B cell (primary cell): ENCODE measurements around the gene RASSF3. TPM values are rescaled to one million over a fixed set of nuclear protein-coding genes. Genes with fewer than 3 reads are reported as not detected.

Source experiments
- ATAC-seq: fragments of 200-7000 bp; cut with Tn5 transposase; one replicate; pipeline ENCODE4 v1.10.0; 2021; ENCODE audit warnings: low read depth, mild to moderate bottlenecking, moderate number of reproducible peaks, moderate library complexity
- CTCF ChIA-PET: fragments of 350-600 bp; sonication (Branson Sonifier 250); formaldehyde crosslinking; loops from one replicate; lab custom pipeline; 2021; ENCODE audit warnings: antibody characterized with exemption, inconsistent platforms; lab: Charles Lee
- POLR2A ChIA-PET: fragments of 350-600 bp; sonication (Branson Sonifier 250); formaldehyde crosslinking; loops from one replicate; lab custom pipeline; 2021; ENCODE audit warnings: antibody characterized with exemption; lab: Charles Lee
- DNase-seq: peaks from one replicate; pipeline ENCODE4 v3.0.0; 2013
- H2AFZ ChIP-seq: 2 replicates; pipeline ENCODE4 v1.6.1; 2012; ENCODE audit warnings: mild to moderate bottlenecking, low read depth, low read length; ENCODE audit not compliant: insufficient read depth, poor library complexity, severe bottlenecking
- H3K27ac ChIP-seq, 2 donors: 1 replicate in 1 of 2; 2 replicates in 1 of 2; pipeline ENCODE4 v1.5.1; 2012 to 2013; ENCODE audit warnings: low read length in 2 of 2, mild to moderate bottlenecking in 2 of 2, moderate library complexity in 1 of 2
- H3K27me3 ChIP-seq, 4 experiments: fragments of 200-600 bp in 1 of 4; sonication (generic) in 1 of 4; replicated peaks in 1 of 4; 1 replicate in 2 of 4; 2 replicates in 2 of 4; pipeline versions ENCODE4 v1.6.1 to v1.7.0; 2013 to 2016; ENCODE audit warnings: low read length in 3 of 4, mild to moderate bottlenecking in 2 of 4, mixed read lengths in 1 of 4, moderate library complexity in 1 of 4; ENCODE audit not compliant: insufficient read depth in 4 of 4, control insufficient read depth in 3 of 4; ENCODE audit errors: control extremely low read depth in 1 of 4
- H3K36me3 ChIP-seq, 2 experiments: replicated peaks in 1 of 2; 1 replicate in 1 of 2; 2 replicates in 1 of 2; pipeline versions ENCODE4 v1.6.1 to v1.7.1; 2013; ENCODE audit warnings: low read length in 1 of 2; ENCODE audit not compliant: insufficient read depth in 2 of 2, control insufficient read depth in 1 of 2; ENCODE audit errors: control extremely low read depth in 1 of 2, extremely low read depth in 1 of 2
- H3K4me1 ChIP-seq, 2 donors: fragments of 200-600 bp in 1 of 2; sonication (generic) in 1 of 2; 1 replicate in 1 of 2; 2 replicates in 1 of 2; pipeline versions ENCODE4 v1.5.1 to v1.6.1; 2013 to 2017; ENCODE audit warnings: low read length in 2 of 2; ENCODE audit not compliant: control insufficient read depth in 2 of 2, insufficient read depth in 2 of 2
- H3K4me2 ChIP-seq: replicated peaks from 2 replicates; pipeline ENCODE3; 2012; ENCODE audit warnings: mild to moderate bottlenecking, low read depth, low read length; ENCODE audit not compliant: poor library complexity, severe bottlenecking
- H3K4me3 ChIP-seq, 5 experiments: fragments of 200-600 bp in 1 of 5; sonication (generic) in 1 of 5; 1 replicate in 3 of 5; 2 replicates in 2 of 5; pipeline versions ENCODE4 v1.5.1 to v1.7.0; 2011 to 2016; ENCODE audit warnings: low read length in 4 of 5, mild to moderate bottlenecking in 4 of 5, low read depth in 2 of 5, control low read depth in 1 of 5, moderate library complexity in 1 of 5; ENCODE audit not compliant: insufficient read depth in 1 of 5; ENCODE audit errors: control extremely low read depth in 1 of 5, extremely low read depth in 1 of 5
- H3K79me2 ChIP-seq: fragments of 200-600 bp; sonication (generic); one replicate; pipeline ENCODE4 v1.6.0; 2016; ENCODE audit warnings: low read length; ENCODE audit not compliant: control insufficient read depth, insufficient read depth
- H3K9ac ChIP-seq: fragments of 200-600 bp; sonication (generic); 2 replicates; pipeline ENCODE4 v1.6.1; 2017; ENCODE audit warnings: mild to moderate bottlenecking, low read length, moderate library complexity
- H3K9me3 ChIP-seq, 3 donors: one replicate each; pipeline versions ENCODE4 v1.6.1 to v1.7.1; 2013; ENCODE audit warnings: low read length in 2 of 3; ENCODE audit not compliant: control insufficient read depth in 2 of 3, insufficient read depth in 1 of 3; ENCODE audit errors: control extremely low read depth in 1 of 3
- H4K20me1 ChIP-seq: 2 replicates; pipeline ENCODE4 v1.6.0; 2012; ENCODE audit warnings: mild to moderate bottlenecking, low read length; ENCODE audit not compliant: insufficient read depth, control insufficient read depth, poor library complexity, severe bottlenecking
- H3K27ac Mint-ChIP-seq: one replicate; pipeline ENCODE4 v1.8.0; 2021; ENCODE audit warnings: mixed read lengths
- H3K27me3 Mint-ChIP-seq: one replicate; pipeline ENCODE4 v1.8.0; 2021; ENCODE audit warnings: mixed read lengths
- H3K4me1 Mint-ChIP-seq: one replicate; pipeline ENCODE4 v1.8.0; 2021; ENCODE audit warnings: mixed read lengths
- H3K4me3 Mint-ChIP-seq: one replicate; pipeline ENCODE4 v1.8.0; 2021; ENCODE audit warnings: mixed read lengths
- H3K9me3 Mint-ChIP-seq: one replicate; pipeline ENCODE4 v1.8.0; 2022; ENCODE audit warnings: mixed read lengths; ENCODE audit not compliant: insufficient read depth
- EZH2 ChIP-seq: IDR thresholded peaks from 2 replicates; pipeline ENCODE4 v1.6.1; 2012; ENCODE audit warnings: borderline replicate concordance, low read depth, mild to moderate bottlenecking, moderate library complexity, low read length; ENCODE audit not compliant: insufficient read depth, poor library complexity, severe bottlenecking
- WGBS: methylation state at CpG from one replicate; pipeline ENCODE4 v1.1.5; 2013; ENCODE audit warnings: missing lambda C conversion rate; ENCODE audit not compliant: insufficient coverage; 5-methylcytosine and 5-hydroxymethylcytosine counted together
- intact Hi-C: fragments of 100-400 bp; cut with micrococcal nuclease; formaldehyde crosslinking; loops from one replicate; pipeline ENCODE4 v1.10.0; 2022
- polyA plus RNA-seq: library from polyadenylated mRNA; depleted of rRNA; stranded (reverse); fragments of >200 nt; gene quantifications from 2 replicates; pipeline ENCODE4 v1.2.3, GENCODE V29; 2012
- total RNA-seq, 2 donors: library from RNA; stranded (reverse); fragments of 120-200 nt in 1 of 2; gene quantifications; 1 replicate in 1 of 2; 2 replicates in 1 of 2; pipeline versions ENCODE4 v1.2.3 to v1.2.4, GENCODE V29; 2013 to 2022
- TF ChIP-seq, protein P1 (sequence below): fragments of 200-600 bp; IDR thresholded peaks from one replicate; pipeline ENCODE4 v1.8.0; 2022; ENCODE audit warnings: antibody characterized with exemption, mild to moderate bottlenecking

The RASSF3 gene
- total and polyA plus RNA-seq, 2 donors (not counting 1 experiment from before 2014, with no cell fraction given), result 25.8 to 104 TPM

DNA sequence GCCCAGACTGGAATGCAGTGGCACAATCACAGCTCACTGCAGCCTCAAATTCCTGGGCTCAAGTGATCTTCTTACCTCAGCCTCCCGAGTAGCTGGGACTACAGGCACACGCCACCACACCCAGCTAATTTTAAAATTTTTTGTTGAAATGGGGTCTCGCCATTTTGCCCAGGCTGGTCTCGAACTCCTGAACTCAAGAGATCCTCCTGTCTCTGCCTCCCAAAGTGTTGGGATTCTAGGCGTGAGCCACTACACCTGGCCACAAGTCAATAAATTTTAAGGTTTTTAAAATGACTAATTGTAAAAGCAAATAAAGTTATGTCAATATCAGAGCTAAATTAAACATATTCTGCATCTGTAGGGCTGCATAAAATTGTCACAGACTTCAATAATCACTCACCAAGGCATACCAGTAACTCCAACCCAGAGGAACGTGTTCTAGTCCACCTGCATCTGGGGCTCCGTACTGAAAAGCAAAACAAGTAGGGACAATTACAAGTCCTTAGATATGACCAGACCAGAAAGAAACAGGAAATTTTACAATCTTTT lies 135.0 kb downstream of the RASSF3 start:
- Histone ChIP-seq H3K4me3 (no peak overlapping the region), H3K4me2 (no peak overlapping the region), H3K36me3 (peaks cover 8 to 33% of the 10 kb centered on the region in 2 experiments), H3K9ac (no peak overlapping the region), H4K20me1 (no peaks in the 10 kb centered on the region), H3K79me2 (no peaks in the 10 kb centered on the region), H2AFZ (no peak overlapping the region), H3K27ac (no peak overlapping the region), H3K4me1 (no peaks in the 10 kb centered on the region), H3K9me3 (no peaks in the 10 kb centered on the region), H3K27me3 (no peaks in the 10 kb centered on the region)
- no peak for TF ChIP-seq EZH2
- TF ChIP-seq, protein P1, sequence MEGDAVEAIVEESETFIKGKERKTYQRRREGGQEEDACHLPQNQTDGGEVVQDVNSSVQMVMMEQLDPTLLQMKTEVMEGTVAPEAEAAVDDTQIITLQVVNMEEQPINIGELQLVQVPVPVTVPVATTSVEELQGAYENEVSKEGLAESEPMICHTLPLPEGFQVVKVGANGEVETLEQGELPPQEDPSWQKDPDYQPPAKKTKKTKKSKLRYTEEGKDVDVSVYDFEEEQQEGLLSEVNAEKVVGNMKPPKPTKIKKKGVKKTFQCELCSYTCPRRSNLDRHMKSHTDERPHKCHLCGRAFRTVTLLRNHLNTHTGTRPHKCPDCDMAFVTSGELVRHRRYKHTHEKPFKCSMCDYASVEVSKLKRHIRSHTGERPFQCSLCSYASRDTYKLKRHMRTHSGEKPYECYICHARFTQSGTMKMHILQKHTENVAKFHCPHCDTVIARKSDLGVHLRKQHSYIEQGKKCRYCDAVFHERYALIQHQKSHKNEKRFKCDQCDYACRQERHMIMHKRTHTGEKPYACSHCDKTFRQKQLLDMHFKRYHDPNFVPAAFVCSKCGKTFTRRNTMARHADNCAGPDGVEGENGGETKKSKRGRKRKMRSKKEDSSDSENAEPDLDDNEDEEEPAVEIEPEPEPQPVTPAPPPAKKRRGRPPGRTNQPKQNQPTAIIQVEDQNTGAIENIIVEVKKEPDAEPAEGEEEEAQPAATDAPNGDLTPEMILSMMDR, result no peak
- intact Hi-C loops, result no loop called here
- no peak for DNase-seq
- ChIA-PET POLR2A (interaction anchor here (0.6 kb wide), 1 partner anchor 91 kb away, joined by 11 read pairs; no protein-coding TSS in a partner anchor), CTCF (no interaction called here)
- H3K4me1 Mint-ChIP-seq, result no peaks in the 10 kb centered on the region
- whole genome bisulfite sequencing, result 100% methylated on average over 4 of the region's 7 CpGs
- no peaks in the 10 kb centered on the region for H3K9me3 Mint-ChIP-seq
- no peak overlapping the region for H3K27ac Mint-ChIP-seq
- no peak for ATAC-seq
- H3K27me3 Mint-ChIP-seq, result no peaks in the 10 kb centered on the region
- H3K4me3 Mint-ChIP-seq, result no peak overlapping the region

DNA sequence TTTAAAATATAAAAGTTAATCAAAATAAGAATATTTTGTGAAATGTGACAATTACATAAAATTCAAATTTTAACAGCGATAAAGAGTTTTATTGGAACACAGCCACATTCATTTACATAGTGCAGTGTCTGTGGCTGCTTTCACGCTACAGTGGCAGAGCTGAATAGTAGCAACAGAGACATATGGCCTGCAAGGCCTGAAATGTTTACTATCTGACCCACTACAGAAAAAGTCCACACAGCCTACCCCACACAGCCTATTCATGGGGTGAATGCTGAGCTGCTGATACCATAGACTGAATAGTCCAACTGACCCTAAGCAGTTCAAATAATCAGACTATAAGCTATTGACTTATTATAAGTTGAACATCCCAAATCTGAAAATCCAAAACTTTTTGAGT lies 135.7 kb downstream of the RASSF3 start:
- no peak overlapping the region for H3K4me3 Mint-ChIP-seq
- ChIA-PET POLR2A (interaction anchor here (0.6 kb wide), 1 partner anchor 91 kb away, joined by 11 read pairs; no protein-coding TSS in a partner anchor), CTCF (no interaction called here)
- Histone ChIP-seq H3K27ac (no peak overlapping the region), H3K36me3 (peaks cover 9 to 37% of the 10 kb centered on the region in 2 experiments), H3K9ac (no peak overlapping the region), H3K4me2 (no peak overlapping the region), H3K4me1 (no peaks in the 10 kb centered on the region), H3K27me3 (no peaks in the 10 kb centered on the region), H3K79me2 (no peaks in the 10 kb centered on the region), H3K4me3 (no peak overlapping the region), H3K9me3 (no peaks in the 10 kb centered on the region), H4K20me1 (no peaks in the 10 kb centered on the region), H2AFZ (no peak overlapping the region)
- TF ChIP-seq, protein P1, result no peak
- TF ChIP-seq EZH2, result no peak
- DNase-seq (no peak), ATAC-seq (no peak)
- H3K4me1 Mint-ChIP-seq, result no peaks in the 10 kb centered on the region
- intact Hi-C loops, result no loop called here
- 100% methylated on average over 1 of the region's 2 CpGs for WGBS
- no peak overlapping the region for H3K27ac Mint-ChIP-seq
- H3K9me3 Mint-ChIP-seq, result no peaks in the 10 kb centered on the region
- H3K27me3 Mint-ChIP-seq, result no peaks in the 10 kb centered on the region
